Vagina (tissue), 2 donors: ENCODE data around the gene CHRNA4. TPM values are rescaled to one million over a fixed set of nuclear protein-coding genes. Genes with fewer than 3 reads are reported as not detected.

ENCODE experiments used
- DNase-seq, 2 donors: peaks; one replicate each; pipeline ENCODE4 v3.0.0-alpha.2; 2017; ENCODE audit errors: extremely low spot score in 2 of 2
- H3K27ac ChIP-seq: fragments of 200-600 bp; sonication (generic); one replicate; pipeline ENCODE4 v1.5.1; 2019
- H3K27me3 ChIP-seq: fragments of 200-600 bp; sonication (generic); one replicate; pipeline ENCODE4 v1.5.1; 2019
- H3K36me3 ChIP-seq, 2 donors: fragments of 200-600 bp; sonication (generic); one replicate each; pipeline ENCODE4 v1.5.1; 2017 to 2019
- H3K4me1 ChIP-seq: fragments of 200-600 bp; sonication (generic); one replicate; pipeline ENCODE4 v1.5.1; 2019
- H3K4me3 ChIP-seq, 2 donors: fragments of 200-600 bp; sonication (generic); 1 replicate in 1 of 2; 2 replicates in 1 of 2; pipeline ENCODE4 v1.5.1; 2016 to 2019
- H3K9me3 ChIP-seq: fragments of 200-600 bp; sonication (generic); one replicate; pipeline ENCODE4 v1.5.1; 2019
- CTCF ChIP-seq, 3 experiments: fragments of 450-650 bp in 2 of 3; fragments of 200-600 bp in 1 of 3; sonication (generic) in 1 of 3; IDR thresholded peaks; one replicate each; pipeline ENCODE4 v1.5.1; 2017 to 2019; ENCODE audit warnings: antibody characterized with exemption in 3 of 3, mild to moderate bottlenecking in 2 of 3, moderate library complexity in 2 of 3
- POLR2A ChIP-seq, 2 donors: fragments of 450-650 bp; IDR thresholded peaks; one replicate each; pipeline ENCODE4 v1.6.1; 2017; ENCODE audit warnings: antibody characterized with exemption in 2 of 2, mild to moderate bottlenecking in 2 of 2, moderate library complexity in 2 of 2
- POLR2AphosphoS5 ChIP-seq, 2 donors: sonication (generic); formaldehyde crosslinking; IDR thresholded peaks; one replicate each; pipeline ENCODE4 v1.9.0; 2017; ENCODE audit warnings: antibody characterized with exemption in 2 of 2, mild to moderate bottlenecking in 2 of 2, low read depth in 1 of 2; ENCODE audit not compliant: insufficient read depth in 1 of 2
- intact Hi-C: fragments of 100-400 bp; cut with DNase I; formaldehyde crosslinking; loops from one replicate; pipeline ENCODE4 v1.15.1; 2023
- total RNA-seq: library from RNA; depleted of rRNA; stranded (reverse); fragments of >200 nt; gene quantifications from one replicate; pipeline ENCODE4 v1.2.3, GENCODE V29; 2016

The CHRNA4 gene
- total RNA-seq, 1 donor from 2014 or later: 0.25 TPM

- H3K36me3 ChIP-seq: no peaks in the 10 kb centered on the region
- peaks cover 16% of the 10 kb centered on the region for H3K4me1 ChIP-seq
- H3K27ac ChIP-seq: no peak overlapping the region
- H3K27me3 ChIP-seq: peaks cover 6% of the 10 kb centered on the region
- intact Hi-C loops: no loop called here
- DNase-seq: no peak
- H3K4me3 ChIP-seq: no peak overlapping the region
- TF ChIP-seq CTCF (IDR thresholded peaks at IDR 0.05) (no peak), POLR2A (IDR thresholded peaks at IDR 0.05) (no peak), POLR2AphosphoS5 (IDR thresholded peaks at IDR 0.05; ENCODE audit: insufficient read depth in 1 of 2, low read depth in 1 of 2) (no peak)
- H3K9me3 ChIP-seq: no peaks in the 10 kb centered on the region
These were observed 4.6 kb downstream of the CHRNA4 start for GRCh38 chr20:63356511-63356910.

GRCh38 chr20:63355781-63356295 lies 5.3 kb downstream of the CHRNA4 start:
- intact Hi-C loops: no loop called here
- Histone ChIP-seq H3K27me3 (peaks cover 6% of the 10 kb centered on the region), H3K4me1 (peaks cover 14% of the 10 kb centered on the region), H3K4me3 (no peak overlapping the region), H3K36me3 (no peaks in the 10 kb centered on the region), H3K9me3 (no peaks in the 10 kb centered on the region), H3K27ac (no peak overlapping the region)
- DNase-seq: no peak
- TF ChIP-seq CTCF (IDR thresholded peaks at IDR 0.05): no peak
- no peak for TF ChIP-seq POLR2AphosphoS5 (IDR thresholded peaks at IDR 0.05; ENCODE audit: insufficient read depth in 1 of 2, low read depth in 1 of 2)
- TF ChIP-seq POLR2A (IDR thresholded peaks at IDR 0.05): no peak

- peaks cover 8% of the 10 kb centered on the region for H3K4me1 ChIP-seq
- no peak overlapping the region for H3K4me3 ChIP-seq
- no peak for DNase-seq
- H3K36me3 ChIP-seq: no peaks in the 10 kb centered on the region
- H3K27me3 ChIP-seq: no peaks in the 10 kb centered on the region
- no peak overlapping the region for H3K27ac ChIP-seq
- no peaks in the 10 kb centered on the region for H3K9me3 ChIP-seq
- intact Hi-C loops: no loop called here
- no peak for TF ChIP-seq POLR2A (IDR thresholded peaks at IDR 0.05)
- no peak for TF ChIP-seq CTCF (IDR thresholded peaks at IDR 0.05)
- TF ChIP-seq POLR2AphosphoS5 (IDR thresholded peaks at IDR 0.05; ENCODE audit: insufficient read depth in 1 of 2, low read depth in 1 of 2): no peak
These were observed 6.4 kb downstream of the CHRNA4 start for GRCh38 chr20:63354636-63355350.

- no peak for TF ChIP-seq POLR2A (IDR thresholded peaks at IDR 0.05)
- TF ChIP-seq POLR2AphosphoS5 (IDR thresholded peaks at IDR 0.05; ENCODE audit: insufficient read depth in 1 of 2, low read depth in 1 of 2): no peak
- no peak for TF ChIP-seq CTCF (IDR thresholded peaks at IDR 0.05)
- H3K4me1 ChIP-seq: peaks cover 8% of the 10 kb centered on the region
- intact Hi-C loops: no loop called here
- no peaks in the 10 kb centered on the region for H3K9me3 ChIP-seq
- H3K27ac ChIP-seq: no peak overlapping the region
- no peak overlapping the region for H3K4me3 ChIP-seq
- DNase-seq: no peak
- H3K36me3 ChIP-seq: no peaks in the 10 kb centered on the region
- H3K27me3 ChIP-seq: no peaks in the 10 kb centered on the region
These were observed 8.3 kb downstream of the CHRNA4 start for GRCh38 chr20:63352811-63353221.
